Medulla oblongata (tissue), 1 donor: ENCODE data around the gene SKOR1.

ENCODE experiments used
- DNase-seq: peaks from one replicate; pipeline ENCODE4 v3.0.0-alpha.2; 2015; ENCODE audit errors: extremely low spot score

The SKOR1 gene

GRCh38 chr15:67794832-67795574, 30.3 kb upstream of the SKOR1 start:
- DNase-seq, result no peak

GRCh38 chr15:67796196-67797127, 28.8 kb upstream of the SKOR1 start:
- no peak for DNase-seq

DNA sequence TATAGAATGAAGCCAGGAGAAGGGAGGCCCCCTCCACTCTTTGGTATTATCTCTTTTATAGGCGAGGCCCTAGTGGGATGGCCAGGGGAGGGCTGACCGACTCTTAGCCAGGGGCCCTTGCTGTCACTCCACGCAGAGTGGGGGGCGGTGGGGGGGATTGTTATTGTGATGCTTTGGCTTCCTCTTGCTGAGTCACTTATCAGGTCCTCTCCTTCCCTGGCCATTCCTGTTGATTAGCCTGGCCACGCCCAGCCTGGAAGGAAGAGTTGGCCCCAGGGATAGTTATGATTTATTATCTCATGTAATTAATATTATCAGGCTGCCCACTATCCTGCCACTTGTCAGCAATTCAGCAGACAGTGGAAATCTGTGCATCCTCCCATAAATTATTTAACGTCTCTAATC, 25.5 kb upstream of the SKOR1 start:
- DNase-seq, result no peak

DNA sequence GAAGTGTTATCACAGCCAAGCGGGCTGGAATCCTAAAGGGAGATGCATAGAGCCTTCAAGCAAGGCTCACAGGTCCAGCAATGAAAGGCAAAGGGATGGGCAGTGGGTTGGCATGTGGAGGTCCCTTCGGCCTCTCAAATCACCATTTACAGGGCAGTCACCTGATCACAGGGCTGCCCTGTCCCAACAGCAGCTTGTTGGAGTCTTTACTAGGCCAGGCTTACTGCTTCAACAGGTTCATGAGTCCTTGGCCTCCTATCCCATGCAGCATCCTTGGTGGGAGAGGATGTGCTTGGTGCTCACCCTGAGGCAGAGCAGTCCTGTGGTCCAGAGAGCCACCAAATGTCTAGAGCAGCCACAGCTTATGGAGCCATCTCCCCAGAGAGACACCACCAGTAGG, 24.2 kb upstream of the SKOR1 start:
- DNase-seq, result no peak

- DNase-seq, result no peak
These were observed 23.1 kb upstream of the SKOR1 start for GRCh38 chr15:67801926-67802914.

- DNase-seq, result no peak
These were observed 22.0 kb upstream of the SKOR1 start for GRCh38 chr15:67803299-67803698.

DNA sequence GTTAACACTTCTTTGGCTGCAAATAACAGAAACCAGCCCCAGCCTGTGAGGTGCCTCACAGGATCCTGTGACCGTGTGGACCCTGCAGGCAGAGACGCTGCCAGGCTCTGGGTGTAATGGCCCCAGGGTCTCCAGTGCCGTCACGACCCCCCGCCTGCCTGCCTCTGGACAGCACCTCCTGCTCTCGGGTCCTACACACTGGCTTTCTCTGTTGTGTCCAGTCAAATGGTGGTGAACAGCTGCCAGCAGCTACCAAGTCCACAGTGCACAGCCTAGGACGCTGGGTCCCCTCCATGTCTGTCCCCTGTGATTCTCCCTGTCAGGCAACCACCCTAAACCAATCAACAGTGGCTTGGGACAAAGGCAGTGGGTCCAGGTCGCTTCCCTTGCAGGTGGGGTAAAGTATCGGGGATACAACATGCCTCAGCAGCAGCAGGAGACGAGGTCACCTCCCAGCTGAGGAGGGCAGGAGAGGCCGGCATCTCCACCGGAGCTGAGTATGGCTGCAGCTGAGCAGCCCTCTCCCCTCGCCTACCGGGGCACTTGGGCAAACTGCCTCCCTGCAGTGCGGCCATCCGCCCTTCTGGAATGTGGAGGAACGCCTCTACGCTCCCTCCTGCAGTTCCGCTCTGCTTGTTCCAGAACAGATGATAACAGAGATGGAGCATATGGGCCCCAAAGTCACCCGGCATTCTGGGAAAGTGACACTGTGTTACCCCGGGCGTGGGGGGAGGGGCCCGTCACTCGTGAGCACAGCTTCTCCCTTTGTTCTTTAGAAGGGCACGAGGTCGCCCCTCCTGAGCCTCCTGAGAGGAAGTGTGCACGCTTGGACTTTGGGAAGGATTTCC, 21.1 kb upstream of the SKOR1 start:
- peak; percentile 5 for DNase-seq

- DNase-seq, result no peak
These were observed 20.2 kb upstream of the SKOR1 start for GRCh38 chr15:67805008-67805665.

- DNase-seq, result no peak
These were observed 19.4 kb upstream of the SKOR1 start for GRCh38 chr15:67805666-67806516.

- DNase-seq, result no peak
These were observed 18.8 kb upstream of the SKOR1 start for GRCh38 chr15:67806536-67806935.

GRCh38 chr15:67807141-67807540, 18.2 kb upstream of the SKOR1 start:
- DNase-seq, result no peak

DNA sequence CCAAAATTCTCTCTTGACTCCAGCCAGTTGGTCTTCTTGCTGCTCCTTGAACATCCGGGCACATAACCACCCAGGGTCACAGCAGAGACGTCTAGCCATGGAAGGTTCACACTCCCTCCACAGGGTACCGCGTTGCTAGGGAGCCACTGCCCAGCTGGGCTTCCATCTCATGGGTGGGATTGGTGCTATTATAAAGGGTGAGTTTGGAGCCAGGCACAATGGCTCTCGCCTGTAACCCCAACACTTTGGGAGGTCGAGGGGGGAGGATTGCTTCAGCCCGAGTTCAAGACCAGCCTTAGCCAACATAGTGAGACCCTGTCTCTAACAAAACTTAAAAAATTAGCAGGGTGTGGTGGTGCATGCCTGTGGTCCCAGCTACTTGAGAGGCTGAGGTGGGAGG, 17.5 kb upstream of the SKOR1 start:
- DNase-seq, result no peak

DNA sequence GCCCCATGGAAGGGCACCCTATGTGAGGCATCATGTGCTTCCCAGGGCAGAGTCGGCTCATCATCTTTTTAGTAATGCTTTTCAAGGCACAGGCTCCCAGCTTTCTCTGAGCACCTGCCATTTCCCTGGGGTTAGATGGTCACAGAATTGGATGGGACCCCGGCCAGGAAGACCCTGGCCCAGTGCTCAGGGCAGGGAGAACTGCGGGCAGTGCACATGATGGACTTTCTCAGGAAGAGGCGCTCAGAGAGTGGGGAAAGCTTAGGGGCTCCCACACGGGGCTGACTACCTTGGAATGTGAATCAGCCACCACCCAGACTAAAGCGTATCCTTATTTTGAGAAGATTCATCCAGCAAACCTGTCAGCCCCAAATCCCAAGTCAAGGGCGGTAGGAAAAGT, 16.5 kb upstream of the SKOR1 start:
- no peak for DNase-seq

DNA sequence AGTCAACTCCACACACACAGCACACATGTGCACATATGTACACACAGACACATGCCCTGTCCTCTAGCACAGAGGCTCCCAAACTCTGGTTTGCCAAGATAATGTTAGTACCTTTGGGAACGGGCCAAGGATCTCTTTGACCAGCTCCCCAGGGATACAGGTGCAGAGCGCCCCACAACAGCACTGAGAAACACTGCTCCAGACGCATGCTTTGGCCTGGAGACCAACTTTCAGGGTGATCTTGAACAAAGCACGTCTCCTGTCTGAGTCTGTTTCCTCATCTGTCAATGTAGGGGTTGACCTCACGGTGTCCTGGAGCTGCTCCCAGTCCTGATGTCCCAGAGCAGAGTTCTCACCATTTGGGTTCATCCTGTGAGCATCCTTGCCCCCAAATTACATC, 15.9 kb upstream of the SKOR1 start:
- DNase-seq, result no peak

- DNase-seq, result no peak
These were observed 15.4 kb upstream of the SKOR1 start for GRCh38 chr15:67809866-67810265.

GRCh38 chr15:67812241-67812644, 13.1 kb upstream of the SKOR1 start:
- DNase-seq, result no peak

GRCh38 chr15:67813104-67813634, 12.1 kb upstream of the SKOR1 start:
- no peak for DNase-seq

DNA sequence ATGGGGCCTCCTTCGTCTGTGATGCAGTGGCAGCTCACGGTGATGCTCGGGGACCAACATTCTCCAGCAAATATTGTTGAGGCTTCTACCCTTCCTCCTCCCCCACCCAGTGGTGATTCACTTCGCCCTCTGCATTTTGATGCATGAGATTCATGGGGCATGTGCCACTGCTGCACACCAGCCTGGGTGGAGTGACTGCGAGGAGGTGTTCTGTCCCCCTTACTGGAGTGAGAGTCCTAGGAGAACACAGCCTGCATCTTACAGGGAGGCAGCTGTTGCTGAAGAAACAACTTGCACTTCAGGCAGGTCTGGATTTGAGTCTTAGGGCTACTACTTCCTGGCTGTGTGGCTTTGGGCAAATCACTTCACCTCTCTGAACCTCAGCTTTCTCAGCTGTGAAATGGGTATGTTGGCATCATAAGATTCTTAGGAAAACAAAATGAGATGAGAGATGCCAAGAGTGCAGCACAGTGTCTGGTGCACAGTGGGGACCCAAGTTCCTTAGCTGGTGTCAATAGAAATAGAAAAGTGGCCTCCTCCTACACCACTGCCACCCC, 10.2 kb upstream of the SKOR1 start:
- no peak for DNase-seq

- DNase-seq, result no peak
These were observed 8.6 kb upstream of the SKOR1 start for GRCh38 chr15:67816668-67817067.
